Measurements from ENCODE around the gene APOBEC3H. TPM values are rescaled to one million over a fixed set of nuclear protein-coding genes. Genes with fewer than 3 reads are reported as not detected.

APOBEC3H gene
- polyA plus RNA-seq, 1 experiment = 0.11 TPM

GRCh38 chr22:39151329-39151975 lies 54.4 kb downstream of the APOBEC3H start:
- ChIA-PET POLR2A (interaction anchor here (1.9 kb wide), 1 partner anchor 169 kb away, joined by 5 read pairs; the partner anchor contains the start of gene RPL3), CTCF (interaction anchor here (0.6 to 2.4 kb wide), 3 partner anchors 165 to 861 kb away, joined by 3 to 11 read pairs (median 3); no protein-coding TSS in a partner anchor)
- H3K27ac ChIP-seq (ENCODE audit: low read depth, low read length) = no peak overlapping the region
- no peak for DNase-seq (ENCODE audit: low read depth, low spot score)
- no peak for TF ChIP-seq CTCF (IDR thresholded peaks at IDR 0.05; ENCODE audit: low read depth, low read length)
- peak overlapping the region; percentile 65 for H3K4me3 ChIP-seq (ENCODE audit: low read depth, low read length)
- peaks cover 28% of the 10 kb centered on the region for H3K27me3 ChIP-seq (ENCODE audit: control insufficient read depth, insufficient read depth, low read length)
- H3K9me3 ChIP-seq (ENCODE audit: control insufficient read depth, insufficient read depth, low read length) = no peaks in the 10 kb centered on the region; the same call in 1 of the 2 replicates

GRCh38 chr22:39152024-39152510 lies 55.0 kb downstream of the APOBEC3H start:
- ChIA-PET POLR2A (interaction anchor here (1.9 kb wide), 1 partner anchor 168 kb away, joined by 5 read pairs; the partner anchor contains the start of gene RPL3), CTCF (interaction anchor here (0.6 to 2.4 kb wide), 3 partner anchors 164 to 860 kb away, joined by 3 to 11 read pairs (median 3); no protein-coding TSS in a partner anchor)
- H3K4me3 ChIP-seq (ENCODE audit: low read depth, low read length) = peak overlapping the region; percentile 65
- no peaks in the 10 kb centered on the region; the same call in 1 of the 2 replicates for H3K9me3 ChIP-seq (ENCODE audit: control insufficient read depth, insufficient read depth, low read length)
- H3K27me3 ChIP-seq (ENCODE audit: control insufficient read depth, insufficient read depth, low read length) = peaks cover 29% of the 10 kb centered on the region
- DNase-seq (ENCODE audit: low read depth, low spot score) = no peak
- TF ChIP-seq CTCF (IDR thresholded peaks at IDR 0.05; ENCODE audit: low read depth, low read length) = no peak
- H3K27ac ChIP-seq (ENCODE audit: low read depth, low read length) = no peak overlapping the region

- peak within 1 kb of the TSS; percentile 65 for H3K4me3 ChIP-seq (ENCODE audit: low read depth, low read length)
- ChIA-PET POLR2A (interaction anchor here (0.5 to 1.9 kb wide), 3 partner anchors 24 to 167 kb away, joined by 3 to 5 read pairs (median 3); partner anchors contain the start of gene RPL3), CTCF (interaction anchor here (1.3 to 2.4 kb wide), 2 partner anchors 164 to 384 kb away, joined by 3 to 11 read pairs; no protein-coding TSS in a partner anchor)
- peak; percentile 47 for DNase-seq (ENCODE audit: low read depth, low spot score)
- H3K27me3 ChIP-seq (ENCODE audit: control insufficient read depth, insufficient read depth, low read length) = peaks cover 32% of the 10 kb centered on the region
- TF ChIP-seq CTCF (IDR thresholded peaks at IDR 0.05; ENCODE audit: low read depth, low read length) = no peak
- no peak within 1 kb of the TSS for H3K27ac ChIP-seq (ENCODE audit: low read depth, low read length)
- H3K9me3 ChIP-seq (ENCODE audit: control insufficient read depth, insufficient read depth, low read length) = no peaks in the 10 kb centered on the region; the same call in 1 of the 2 replicates
Measured at GRCh38 chr22:39152511-39153219, 55.6 kb downstream of the APOBEC3H start, which contains the start of gene CBX7. CBX7 (minus strand) TSS chr22:39152680; CDS start chr22:39152444, 236 bp downstream.

- no peak for TF ChIP-seq CTCF (IDR thresholded peaks at IDR 0.05; ENCODE audit: low read depth, low read length)
- ChIA-PET CTCF (interaction anchor here (0.6 kb wide), 1 partner anchor 360 kb away, joined by 3 read pairs; no protein-coding TSS in a partner anchor), POLR2A (interaction anchor here (0.5 to 1.9 kb wide), 3 partner anchors 25 to 167 kb away, joined by 3 to 5 read pairs (median 3); partner anchors contain the start of gene RPL3)
- DNase-seq (ENCODE audit: low read depth, low spot score) = no peak
- Histone ChIP-seq H3K27me3 (ENCODE audit: control insufficient read depth, insufficient read depth, low read length) (peaks cover 38% of the 10 kb centered on the region), H3K9me3 (ENCODE audit: control insufficient read depth, insufficient read depth, low read length) (no peaks in the 10 kb centered on the region; the same call in 1 of the 2 replicates), H3K27ac (ENCODE audit: low read depth, low read length) (no peak overlapping the region), H3K4me3 (ENCODE audit: low read depth, low read length) (peak overlapping the region; percentile 62)
Measured at GRCh38 chr22:39153220-39153717, 56.2 kb downstream of the APOBEC3H start.

Small RNAs within 50 kb of the gene (small RNA-seq; reads per million reads assigned to genes)
- gene AL022318.2 (ENCODE audit: insufficient read length, low read depth) = not detected
- not detected for gene COX5BP7 (ENCODE audit: insufficient read length, low read depth)

Other genes with a start within 250 kb of the APOBEC3H start
- gene CBX6, start 225.0 kb upstream of the APOBEC3H start, polyA plus RNA-seq (2011; rRNA removed) = 14.7 and 19.8 TPM in 2 replicates
- not detected in 2 replicates for gene APOBEC3A, start 139.6 kb upstream of the APOBEC3H start, polyA plus RNA-seq (2011; rRNA removed)
- gene APOBEC3B, start 114.9 kb upstream of the APOBEC3H start, polyA plus RNA-seq (2011; rRNA removed) = 12.5 TPM in 2 replicates
- 35.5 and 41.3 TPM in 2 replicates for gene APOBEC3C, start 83.0 kb upstream of the APOBEC3H start, polyA plus RNA-seq (2011; rRNA removed)
- 0.73 and 1.4 TPM in 2 replicates for gene APOBEC3D, start 76.1 kb upstream of the APOBEC3H start, polyA plus RNA-seq (2011; rRNA removed)
- 7.9 and 9.8 TPM in 2 replicates for gene APOBEC3F, start 56.4 kb upstream of the APOBEC3H start, polyA plus RNA-seq (2011; rRNA removed)
- 11.0 and 12.2 TPM in 2 replicates for gene APOBEC3G, start 20.0 kb upstream of the APOBEC3H start, polyA plus RNA-seq (2011; rRNA removed)
- gene CBX7, start 55.4 kb downstream of the APOBEC3H start, polyA plus RNA-seq (2011; rRNA removed) = 2.2 and 2.6 TPM in 2 replicates
- gene PDGFB, start 147.7 kb downstream of the APOBEC3H start, polyA plus RNA-seq (2011; rRNA removed) = 0.12 and 0.19 TPM in 2 replicates
- gene RPL3, start 222.4 kb downstream of the APOBEC3H start, polyA plus RNA-seq (2011; rRNA removed) = 3,445 and 3,813 TPM in 2 replicates

All from AG04450 (cell line).